GM12891 (cell line): Measurements from ENCODE around the gene LTBP1.
"Not testable (repeated sequence)": the region's sequence is repeated elsewhere in the genome, so short reads cannot be mapped to it uniquely, and the experiment has no call there.

Source experiments
- DNase-seq: peaks from one replicate; pipeline ENCODE4 v3.0.0; 2011; ENCODE audit warnings: low spot score; ENCODE audit not compliant: insufficient read length
- FAIRE-seq: peaks from 2 replicates; lab custom pipeline; 2011; peaks lifted over from hg19 to GRCh38; lab: Jason Lieb, UNC
- PAX5 ChIP-seq: IDR thresholded peaks from 2 replicates; pipeline ENCODE4 v1.6.1; 2011; ENCODE audit warnings: low read length, moderate library complexity, mild to moderate bottlenecking; ENCODE audit not compliant: insufficient read depth, severe bottlenecking
- POLR2A ChIP-seq: IDR thresholded peaks from 2 replicates; pipeline ENCODE4 v1.6.1; 2011; ENCODE audit warnings: low read depth, low read length, control low read depth
- POLR2AphosphoS5 ChIP-seq: IDR thresholded peaks from 2 replicates; pipeline ENCODE4 v1.6.1; 2011; ENCODE audit warnings: low read depth, low read length, control low read depth
- POU2F2 ChIP-seq: IDR thresholded peaks from 2 replicates; pipeline ENCODE4 v1.6.1; 2011; ENCODE audit warnings: low read depth, mild to moderate bottlenecking, control low read depth, low read length, moderate library complexity
- SPI1 ChIP-seq: IDR thresholded peaks from 2 replicates; pipeline ENCODE4 v1.6.1; 2011; ENCODE audit warnings: low read depth, low read length, control low read depth
- TAF1 ChIP-seq: IDR thresholded peaks from 2 replicates; pipeline ENCODE4 v1.6.1; 2011; ENCODE audit warnings: low read depth, low read length, control low read depth

Gene LTBP1

DNA sequence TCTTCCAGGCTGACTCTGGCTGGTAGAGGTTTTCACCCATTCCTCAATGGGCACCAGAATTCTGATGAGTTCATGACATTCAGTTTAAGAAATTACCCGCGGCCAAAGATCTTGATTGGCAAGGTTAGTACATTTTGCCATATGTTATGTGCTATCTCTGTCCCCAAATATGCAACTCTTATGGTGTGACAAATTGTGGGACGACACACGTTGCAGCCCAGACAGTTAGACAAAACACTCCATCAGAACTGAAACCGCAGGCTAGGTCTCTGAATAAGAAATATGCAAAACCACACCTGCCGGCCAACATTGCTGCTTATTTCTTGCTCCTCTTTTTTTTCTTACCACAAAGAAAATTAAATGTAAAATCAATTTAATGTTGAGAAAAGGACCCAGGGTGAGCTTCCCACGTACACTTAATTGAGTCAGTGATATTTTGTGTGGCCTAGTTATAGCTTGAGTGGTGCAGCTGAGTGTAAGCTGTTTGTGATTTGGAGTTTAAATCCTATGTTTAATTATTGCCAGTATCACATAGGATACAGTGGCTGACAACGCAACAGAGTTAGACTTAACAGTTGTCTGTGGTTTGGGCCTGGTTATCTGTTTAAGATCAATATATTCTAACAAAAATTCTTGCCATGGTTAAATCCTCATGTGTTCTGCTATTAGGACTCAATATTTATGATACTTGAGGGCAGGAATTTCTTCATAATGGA, 35.7 kb upstream of the LTBP1 start:
- peak; percentile 98 for FAIRE-seq
- TF ChIP-seq POU2F2: peak; percentile 93
- TF ChIP-seq POLR2AphosphoS5: no peak
- no peak for TF ChIP-seq PAX5
- TF ChIP-seq TAF1: no peak
- no peak for DNase-seq

DNA sequence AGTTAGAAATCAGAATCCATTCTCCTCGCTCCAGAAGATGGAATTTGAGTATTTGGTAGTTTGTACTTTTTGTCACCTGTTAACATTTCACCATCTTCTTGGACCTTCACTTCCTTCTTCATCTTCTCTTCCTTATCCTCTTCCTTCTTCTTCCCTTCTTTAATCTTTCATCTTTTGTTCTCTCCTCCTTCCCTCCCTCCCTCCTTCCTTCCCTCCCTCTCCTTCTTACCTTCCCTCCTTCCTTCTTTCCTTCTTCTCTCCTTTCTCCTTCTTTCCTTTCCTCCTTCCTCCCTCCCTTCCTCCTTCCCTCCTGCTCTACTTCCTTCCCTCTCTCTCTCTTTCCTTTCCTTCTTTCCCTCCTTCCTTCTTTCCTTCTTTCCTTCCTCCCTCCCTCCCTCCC, 31.1 kb upstream of the LTBP1 start:
- no peak for FAIRE-seq
- no peak for TF ChIP-seq POLR2A
- TF ChIP-seq POU2F2: no peak
- TF ChIP-seq PAX5: no peak
- no peak for TF ChIP-seq POLR2AphosphoS5
- TF ChIP-seq SPI1: no peak
- TF ChIP-seq TAF1: no peak
- no peak for DNase-seq

GRCh38 chr2:32918774-32919173, 28.0 kb upstream of the LTBP1 start:
- FAIRE-seq (no peak), DNase-seq (no peak)
- TF ChIP-seq TAF1 (no peak), POU2F2 (no peak), SPI1 (no peak), PAX5 (no peak), POLR2A (no peak), POLR2AphosphoS5 (no peak)

- not testable (repeated sequence) for DNase-seq, FAIRE-seq
These were observed 26.9 kb upstream of the LTBP1 start for GRCh38 chr2:32919901-32920300.

GRCh38 chr2:32921486-32921885, 25.3 kb upstream of the LTBP1 start:
- not testable (repeated sequence) for DNase-seq, FAIRE-seq

GRCh38 chr2:32922501-32922900, 24.3 kb upstream of the LTBP1 start:
- DNase-seq: no peak
- TF ChIP-seq TAF1 (no peak), POLR2A (no peak), POU2F2 (no peak), PAX5 (no peak), SPI1 (no peak), POLR2AphosphoS5 (no peak)
- FAIRE-seq: no peak

DNA sequence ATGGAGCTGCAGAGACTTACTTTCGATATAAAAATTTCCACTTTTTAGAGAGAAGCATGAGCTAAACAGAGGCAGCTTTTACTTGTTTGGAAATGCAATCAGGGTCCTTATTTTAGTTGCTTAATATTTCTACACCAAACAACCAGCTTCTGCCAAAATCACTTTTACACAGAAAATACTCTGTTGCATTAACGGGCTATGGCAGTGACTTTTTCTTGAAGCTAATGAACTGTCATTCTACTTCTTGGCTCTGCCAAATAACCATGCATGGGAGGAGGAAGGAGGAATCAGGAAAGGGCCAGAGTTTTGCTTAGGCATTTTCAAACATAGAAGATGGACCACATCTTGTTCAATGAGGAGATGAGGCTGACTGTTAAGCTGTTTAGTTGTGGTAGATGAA, 23.6 kb upstream of the LTBP1 start:
- no peak for DNase-seq
- no peak for FAIRE-seq
- no peak for TF ChIP-seq PAX5
- TF ChIP-seq SPI1: no peak
- TF ChIP-seq POLR2A: no peak

DNA sequence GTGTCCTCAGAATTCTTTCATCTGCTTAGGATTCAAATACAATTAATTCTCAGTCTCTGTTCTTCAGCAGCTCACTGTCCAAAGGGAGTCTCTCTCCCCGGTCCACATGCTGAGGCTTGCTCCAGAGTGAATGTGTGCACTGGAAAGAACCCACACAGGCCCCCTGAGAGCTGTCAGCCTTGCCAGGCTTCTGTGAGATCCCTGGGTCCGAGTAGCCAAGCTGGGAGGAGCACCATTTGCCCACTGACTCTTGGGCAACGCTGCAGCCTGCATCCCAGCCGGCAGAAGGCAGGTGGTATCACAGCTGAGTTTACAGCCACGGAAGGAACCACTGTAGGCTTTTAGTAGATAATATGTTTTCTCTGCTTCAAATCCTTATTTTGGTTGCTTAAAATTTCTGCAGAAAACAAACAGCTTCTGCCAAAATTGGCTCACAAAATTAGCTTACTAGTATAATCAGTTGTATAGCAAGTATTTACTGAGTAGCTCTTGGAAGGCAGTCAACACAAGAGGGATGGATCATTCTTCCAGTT, 21.4 kb upstream of the LTBP1 start:
- TF ChIP-seq POU2F2: no peak
- no peak for TF ChIP-seq PAX5
- no peak for TF ChIP-seq POLR2A
- no peak for TF ChIP-seq SPI1
- TF ChIP-seq TAF1: no peak
- no peak for TF ChIP-seq POLR2AphosphoS5
- no peak for DNase-seq
- no peak for FAIRE-seq

- FAIRE-seq (no peak), DNase-seq (no peak)
- TF ChIP-seq SPI1: no peak
- TF ChIP-seq POU2F2: no peak
- no peak for TF ChIP-seq PAX5
- TF ChIP-seq POLR2AphosphoS5: no peak
- TF ChIP-seq TAF1: no peak
- no peak for TF ChIP-seq POLR2A
These were observed 20.6 kb upstream of the LTBP1 start for GRCh38 chr2:32925976-32926707.

DNA sequence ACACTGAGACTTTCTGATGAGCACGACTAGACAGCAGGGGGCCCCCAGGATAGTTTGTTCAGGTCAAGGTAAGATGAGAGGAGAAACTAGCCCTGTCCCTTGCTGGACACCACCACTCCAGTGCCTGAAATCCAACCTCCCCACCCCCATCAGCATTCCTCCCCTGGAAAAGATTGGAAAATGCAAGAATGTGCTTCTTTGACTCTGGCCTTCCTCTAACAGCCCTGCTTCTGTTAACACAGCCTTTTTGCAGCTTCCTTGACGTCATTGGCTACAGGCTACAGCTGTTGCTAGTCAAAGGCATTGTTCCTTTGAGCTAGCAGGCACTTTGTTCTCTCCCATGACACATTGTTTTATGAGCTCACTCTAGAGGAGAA, 20.1 kb upstream of the LTBP1 start:
- DNase-seq: no peak
- no peak for FAIRE-seq
- TF ChIP-seq POLR2AphosphoS5 (no peak), PAX5 (no peak), TAF1 (no peak), POU2F2 (no peak), POLR2A (no peak), SPI1 (no peak)
